A673 (cell line): Measurements from ENCODE around the gene CCM2L.

ENCODE experiments used
- CTCF ChIP-seq: fragments of 300-800, 200-600 bp; sonication (generic); conservative IDR thresholded peaks from 2 replicates; pipeline ENCODE4 v1.5.1; 2017; ENCODE audit warnings: low read depth, mild to moderate bottlenecking, antibody characterized with exemption, low read length, moderate library complexity, mixed read lengths
- EZH2 ChIP-seq: fragments of 200-600 bp; sonication (generic); IDR thresholded peaks from 2 replicates; pipeline ENCODE4 v1.6.1; 2017; ENCODE audit warnings: borderline replicate concordance, low read depth, mild to moderate bottlenecking, mixed read lengths, antibody characterized with exemption, low read length; ENCODE audit not compliant: poor library complexity, severe bottlenecking

- TF ChIP-seq CTCF: no peak
- TF ChIP-seq EZH2: no peak
These were observed 42.4 kb upstream of the CCM2L start, which contains the start of gene XKR7 for GRCh38 chr20:31967830-31968249.
